ENCODE measurements around the gene NLGN1.

DNA sequence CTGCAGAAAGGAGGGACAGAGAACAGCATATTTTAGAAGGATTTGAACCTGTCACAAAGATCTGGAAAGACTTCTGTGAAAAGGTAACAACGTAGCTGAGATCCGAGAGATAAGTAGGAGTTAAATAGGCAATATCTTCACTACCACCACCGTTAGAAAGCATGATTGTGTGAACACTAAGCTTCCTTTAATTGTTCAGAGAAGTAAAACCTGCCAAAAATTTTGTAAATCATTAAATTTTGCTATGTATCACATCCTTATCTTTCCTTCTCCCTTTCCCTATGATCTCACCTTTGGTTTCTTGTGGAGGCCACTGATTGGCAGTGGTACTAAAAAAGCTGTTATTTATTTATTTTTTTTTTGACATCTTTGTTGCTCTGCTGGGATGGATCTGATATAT lies 346.9 kb downstream of the NLGN1 start:
- no peak for TF ChIP-seq CTCF (IDR thresholded peaks at IDR 0.05; ENCODE audit: poor library complexity)
- no peak for TF ChIP-seq EZH2 (IDR thresholded peaks at IDR 0.05; ENCODE audit: borderline replicate concordance)
- TF ChIP-seq EZH2phosphoT487 (IDR thresholded peaks at IDR 0.05; ENCODE audit: low read depth, severe bottlenecking, unreplicated experiment): no peak

Measured in hepatocyte (in vitro differentiated cells).